Right kidney (tissue), 1 donor: ENCODE measurements around the gene TBC1D8.

Source experiments
- DNase-seq: peaks from one replicate; pipeline ENCODE4 v3.0.0-alpha.2; 2016

The TBC1D8 gene

GRCh38 chr2:101135412-101136296, 15.5 kb downstream of the TBC1D8 start:
- DNase-seq: no peak

- no peak for DNase-seq
Measured at GRCh38 chr2:101133492-101134100, 17.6 kb downstream of the TBC1D8 start.

GRCh38 chr2:101132202-101132601, 19.0 kb downstream of the TBC1D8 start:
- no peak for DNase-seq

GRCh38 chr2:101130081-101130480, 21.1 kb downstream of the TBC1D8 start:
- DNase-seq: no peak

GRCh38 chr2:101127319-101128056, 23.7 kb downstream of the TBC1D8 start:
- no peak for DNase-seq

- DNase-seq: no peak
Measured at GRCh38 chr2:101125808-101126207, 25.4 kb downstream of the TBC1D8 start.

GRCh38 chr2:101125374-101125773, 25.8 kb downstream of the TBC1D8 start:
- DNase-seq: no peak

GRCh38 chr2:101124643-101125366, 26.4 kb downstream of the TBC1D8 start:
- DNase-seq: no peak

- no peak for DNase-seq
Measured at GRCh38 chr2:101123795-101124471, 27.2 kb downstream of the TBC1D8 start.

GRCh38 chr2:101121174-101121573, 30.0 kb downstream of the TBC1D8 start:
- no peak for DNase-seq

- peak; percentile 16 for DNase-seq
Measured at GRCh38 chr2:101120124-101120996, 30.8 kb downstream of the TBC1D8 start.

- no peak for DNase-seq
Measured at GRCh38 chr2:101119431-101119830, 31.8 kb downstream of the TBC1D8 start.

GRCh38 chr2:101116841-101117552, 34.2 kb downstream of the TBC1D8 start:
- DNase-seq: no peak

GRCh38 chr2:101116348-101116747, 34.8 kb downstream of the TBC1D8 start:
- no peak for DNase-seq

GRCh38 chr2:101115664-101116063, 35.5 kb downstream of the TBC1D8 start:
- no peak for DNase-seq

GRCh38 chr2:101114815-101115214, 36.4 kb downstream of the TBC1D8 start:
- no peak for DNase-seq

- DNase-seq: no peak
Measured at GRCh38 chr2:101114268-101114783, 36.9 kb downstream of the TBC1D8 start.

GRCh38 chr2:101113441-101114267, 37.5 kb downstream of the TBC1D8 start:
- peak; percentile 60 for DNase-seq

- no peak for DNase-seq
Measured at GRCh38 chr2:101112772-101113157, 38.4 kb downstream of the TBC1D8 start.
